Tibial nerve (tissue), 4 donors: ENCODE results near the gene ELL.

Experiments used
- CTCF ChIP-seq, 5 experiments: fragments of 200-600 bp in 3 of 5; fragments of 450-650 bp in 2 of 5; sonication (generic) in 3 of 5; IDR thresholded peaks; one replicate each; pipeline ENCODE4 v1.5.1; 2016 to 2019; ENCODE audit warnings: antibody characterized with exemption in 5 of 5, mild to moderate bottlenecking in 3 of 5, moderate library complexity in 2 of 5
- EP300 ChIP-seq, 2 donors: sonication (generic); formaldehyde crosslinking; IDR thresholded peaks; one replicate each; pipeline ENCODE4 v1.6.1; 2017; ENCODE audit warnings: antibody characterized with exemption in 2 of 2, mild to moderate bottlenecking in 1 of 2
- POLR2A ChIP-seq, 2 donors: fragments of 450-650 bp; IDR thresholded peaks; one replicate each; pipeline ENCODE4 v1.6.1; 2017; ENCODE audit warnings: antibody characterized with exemption in 2 of 2, mild to moderate bottlenecking in 2 of 2, moderate library complexity in 2 of 2

GRCh38 chr19:18397242-18398202, 124.3 kb downstream of the ELL start, which contains the start of gene LRRC25:
- TF ChIP-seq CTCF (IDR thresholded peaks at IDR 0.05) (no peak), POLR2A (IDR thresholded peaks at IDR 0.05) (peak in 1 of 2 donors; percentile 27), EP300 (IDR thresholded peaks at IDR 0.05) (peak in 1 of 2 donors; percentile 56)
